ENCODE measurements around the gene LRMDA. TPM values are rescaled to one million over a fixed set of nuclear protein-coding genes. Genes with fewer than 3 reads are reported as not detected.

Gene LRMDA
- total RNA-seq, 1 experiment from 2014 or later = 4.8 TPM

- no peak overlapping the region for H3K4me2 ChIP-seq (ENCODE audit: low read length)
- ChIA-PET POLR2A (no interaction called here), RAD21 (ENCODE audit: low non-redundant PET in 1 of 2, low total read pairs in 2 of 2, uncharacterized antibody in 2 of 2, unreplicated experiment in 2 of 2) (no interaction called here), CTCF (no interaction called here)
- H2AFZ ChIP-seq (ENCODE audit: low read depth, low read length, poor library complexity, severe bottlenecking) = no peak overlapping the region
- ATAC-seq (no peak), DNase-seq (ENCODE audit: low read depth, low spot score) (no peak)
- H3K9me3 ChIP-seq (ENCODE audit: control insufficient read depth in 1 of 2, insufficient read depth in 1 of 2, low read depth in 1 of 2, low read length in 2 of 2) = peaks cover 0 to 7% of the 10 kb centered on the region in 2 experiments; a peak in 2 of 4 replicates
- no peak for TF ChIP-seq YY1 (IDR thresholded peaks at IDR 0.05; ENCODE audit: extremely low read depth, insufficient replicate concordance, low read depth, low read length)
- no peak for TF ChIP-seq REST (IDR thresholded peaks at IDR 0.05; ENCODE audit: low read depth)
- TF ChIP-seq ATF3 (IDR thresholded peaks at IDR 0.05) = no peak
- no peak for TF ChIP-seq EZH2phosphoT487 (IDR thresholded peaks at IDR 0.05; ENCODE audit: borderline replicate concordance)
- TF ChIP-seq CBX3 (IDR thresholded peaks at IDR 0.05; ENCODE audit: low read depth) = no peak
- TF ChIP-seq RAD21 (IDR thresholded peaks at IDR 0.05; ENCODE audit: low read depth) = no peak
- TF ChIP-seq POLR2A (IDR thresholded peaks at IDR 0.05; ENCODE audit: borderline replicate concordance, extremely low read depth, insufficient read depth, insufficient read length) = no peak
- TF ChIP-seq CEBPB (IDR thresholded peaks at IDR 0.05; ENCODE audit: low read depth) = no peak
- TF ChIP-seq EGR1 (IDR thresholded peaks at IDR 0.05; ENCODE audit: low read depth) = no peak
- no peak overlapping the region for H3K4me3 ChIP-seq (replicated peaks in 1 of 2; ENCODE audit: low read depth in 1 of 2, low read length in 2 of 2)
- H3K9ac ChIP-seq (ENCODE audit: low read length) = no peak overlapping the region
- BruUV-seq (replicated peaks) = no TSS peak
- H3K4me1 ChIP-seq (ENCODE audit: control insufficient read depth in 1 of 2, insufficient read depth in 2 of 2, low read length in 2 of 2) = no peaks in the 10 kb centered on the region
- no peaks in the 10 kb centered on the region for H3K79me2 ChIP-seq (ENCODE audit: insufficient read depth, low read length)
- no peaks in the 10 kb centered on the region for H4K20me1 ChIP-seq (ENCODE audit: insufficient read depth)
- no peak overlapping the region for H3K27ac ChIP-seq (ENCODE audit: low read depth, low read length)
- H3K27me3 ChIP-seq (ENCODE audit: insufficient read depth, low read length) = no peaks in the 10 kb centered on the region
- H3K9me2 ChIP-seq (ENCODE audit: insufficient read depth) = no peaks in the 10 kb centered on the region; the same call in 1 of the 2 replicates
- no peaks in the 10 kb centered on the region for H3K36me3 ChIP-seq (ENCODE audit: control insufficient read depth in 1 of 2, insufficient read depth in 2 of 2, low read length in 2 of 2)
- intact Hi-C loops (cut with micrococcal nuclease) = no loop called here
These were observed 138.1 kb downstream of the LRMDA start for GRCh38 chr10:75569506-75569905.

All from HCT116 (cell line).